ENCODE results near the gene ASB5.

GRCh38 chr4:176266026-176266425, 3.0 kb downstream of the ASB5 start:
- TF ChIP-seq, protein P1, sequence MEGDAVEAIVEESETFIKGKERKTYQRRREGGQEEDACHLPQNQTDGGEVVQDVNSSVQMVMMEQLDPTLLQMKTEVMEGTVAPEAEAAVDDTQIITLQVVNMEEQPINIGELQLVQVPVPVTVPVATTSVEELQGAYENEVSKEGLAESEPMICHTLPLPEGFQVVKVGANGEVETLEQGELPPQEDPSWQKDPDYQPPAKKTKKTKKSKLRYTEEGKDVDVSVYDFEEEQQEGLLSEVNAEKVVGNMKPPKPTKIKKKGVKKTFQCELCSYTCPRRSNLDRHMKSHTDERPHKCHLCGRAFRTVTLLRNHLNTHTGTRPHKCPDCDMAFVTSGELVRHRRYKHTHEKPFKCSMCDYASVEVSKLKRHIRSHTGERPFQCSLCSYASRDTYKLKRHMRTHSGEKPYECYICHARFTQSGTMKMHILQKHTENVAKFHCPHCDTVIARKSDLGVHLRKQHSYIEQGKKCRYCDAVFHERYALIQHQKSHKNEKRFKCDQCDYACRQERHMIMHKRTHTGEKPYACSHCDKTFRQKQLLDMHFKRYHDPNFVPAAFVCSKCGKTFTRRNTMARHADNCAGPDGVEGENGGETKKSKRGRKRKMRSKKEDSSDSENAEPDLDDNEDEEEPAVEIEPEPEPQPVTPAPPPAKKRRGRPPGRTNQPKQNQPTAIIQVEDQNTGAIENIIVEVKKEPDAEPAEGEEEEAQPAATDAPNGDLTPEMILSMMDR (conservative IDR thresholded peaks at IDR 0.05), result no peak
- no peak for TF ChIP-seq ZFX (IDR thresholded peaks at IDR 0.05)

Measured in C4-2B (cell line).